Endothelial cell of umbilical vein (primary cell): Measurements from ENCODE around the gene GLUD1. TPM values are rescaled to one million over a fixed set of nuclear protein-coding genes. Genes with fewer than 3 reads are reported as not detected.

Experiments
- BruUV-seq: library from RNA; stranded (reverse); fragments of 400-500 nt; replicated peaks from 2 replicates; lab custom pipeline; 2021; lab: Mats Ljungman, UMichigan
- CTCF ChIA-PET: fragments of 300-600, 350-600 bp; sonication (Branson Sonifier 250); formaldehyde crosslinking; loops from one replicate; lab custom pipeline; 2021; ENCODE audit warnings: antibody characterized with exemption, inconsistent platforms; lab: Charles Lee
- POLR2A ChIA-PET: fragments of 300-600, 350-600 bp; sonication (Branson Sonifier 250); formaldehyde crosslinking; loops from one replicate; lab custom pipeline; 2021; ENCODE audit warnings: antibody characterized with exemption, inconsistent platforms; lab: Charles Lee
- DNase-seq: peaks from one replicate; pipeline ENCODE4 v3.0.0-alpha.2; 2011; ENCODE audit warnings: low read depth, low spot score
- FAIRE-seq: peaks from 2 replicates; lab custom pipeline; 2011; peaks lifted over from hg19 to GRCh38; lab: Jason Lieb, UNC
- H2AFZ ChIP-seq: 2 replicates; pipeline ENCODE4 v1.6.0; 2012; ENCODE audit warnings: low read depth, low read length, control low read depth, inconsistent platforms
- H3K27ac ChIP-seq: 2 replicates; pipeline ENCODE4 v1.5.1; 2011; ENCODE audit warnings: low read depth, mild to moderate bottlenecking, control low read depth, low read length, moderate library complexity; ENCODE audit not compliant: insufficient read depth
- H3K27me3 ChIP-seq, 2 experiments: 2 replicates each; pipeline versions ENCODE4 v1.6.0 to v1.6.1; 2011; ENCODE audit warnings: low read length in 2 of 2, mixed read lengths in 1 of 2; ENCODE audit not compliant: control insufficient read depth in 2 of 2, insufficient read depth in 2 of 2
- H3K36me3 ChIP-seq, 2 experiments: 2 replicates in 1 of 2; 3 replicates in 1 of 2; pipeline ENCODE4 v1.5.1; 2011; ENCODE audit warnings: low read length in 2 of 2, mild to moderate bottlenecking in 1 of 2, moderate library complexity in 1 of 2; ENCODE audit not compliant: control insufficient read depth in 2 of 2, insufficient read depth in 2 of 2; ENCODE audit errors: extremely low read depth in 1 of 2
- H3K4me1 ChIP-seq: 3 replicates; pipeline ENCODE4 v1.5.1; 2011; ENCODE audit warnings: mild to moderate bottlenecking, low read length; ENCODE audit not compliant: control insufficient read depth, insufficient read depth; ENCODE audit errors: extremely low read depth
- H3K4me2 ChIP-seq: 2 replicates; pipeline ENCODE4 v1.6.1; 2011; ENCODE audit warnings: low read length, control low read depth, mixed read lengths; ENCODE audit not compliant: insufficient read depth
- H3K4me3 ChIP-seq, 3 experiments: fragments of 200-600 bp in 1 of 3; sonication (generic), shearing (Covaris generic) in 1 of 3; replicated peaks in 1 of 3; 2 replicates each; pipeline ENCODE4 v1.5.1; 2011 to 2016; ENCODE audit warnings: control low read depth in 3 of 3, low read length in 3 of 3, mild to moderate bottlenecking in 2 of 3, inconsistent platforms in 1 of 3, low read depth in 1 of 3, moderate library complexity in 1 of 3; ENCODE audit not compliant: insufficient read depth in 1 of 3
- H3K79me2 ChIP-seq: 2 replicates; pipeline ENCODE4 v1.6.0; 2012; ENCODE audit warnings: low read length, inconsistent platforms; ENCODE audit not compliant: control insufficient read depth, insufficient read depth
- H3K9ac ChIP-seq: replicated peaks from 2 replicates; pipeline ENCODE3; 2011; ENCODE audit warnings: low read length, control low read depth; ENCODE audit not compliant: insufficient read depth; ENCODE audit errors: extremely low read depth
- H3K9me1 ChIP-seq: replicated peaks from 3 replicates; pipeline ENCODE4 v1.6.0; 2011; ENCODE audit warnings: mild to moderate bottlenecking, low read length; ENCODE audit not compliant: control insufficient read depth, insufficient read depth; ENCODE audit errors: extremely low read depth
- H3K9me3 ChIP-seq: replicated peaks from 2 replicates; pipeline ENCODE4 v1.5.1; 2012; ENCODE audit warnings: low read length, inconsistent platforms; ENCODE audit not compliant: control insufficient read depth, insufficient read depth
- H4K20me1 ChIP-seq: replicated peaks from 2 replicates; pipeline ENCODE3; 2011; ENCODE audit warnings: mild to moderate bottlenecking, low read length; ENCODE audit not compliant: control insufficient read depth, insufficient read depth; ENCODE audit errors: extremely low read depth
- CTCF ChIP-seq, 2 donors: IDR thresholded peaks; 1 replicate in 1 of 2; 2 replicates in 1 of 2; pipeline ENCODE4 v1.5.1; 2011; ENCODE audit warnings: low read length in 2 of 2, mild to moderate bottlenecking in 2 of 2, moderate library complexity in 2 of 2, control low read depth in 1 of 2, inconsistent platforms in 1 of 2, low read depth in 1 of 2; ENCODE audit not compliant: insufficient read depth in 1 of 2; ENCODE audit errors: extremely low read depth in 1 of 2
- EZH2 ChIP-seq: IDR thresholded peaks from 2 replicates; pipeline ENCODE4 v1.6.1; 2012; ENCODE audit warnings: borderline replicate concordance, low read depth, mild to moderate bottlenecking, moderate library complexity, low read length, inconsistent platforms; ENCODE audit not compliant: severe bottlenecking
- FOS ChIP-seq: IDR thresholded peaks from 2 replicates; pipeline ENCODE4 v1.6.1; 2011; ENCODE audit warnings: mild to moderate bottlenecking, low read length, moderate library complexity, borderline replicate concordance; ENCODE audit not compliant: insufficient read depth
- GATA2 ChIP-seq: IDR thresholded peaks from 2 replicates; pipeline ENCODE4 v1.7.0; 2011; ENCODE audit warnings: low read depth, mild to moderate bottlenecking, moderate library complexity, mixed read lengths, low read length; ENCODE audit not compliant: insufficient read length, insufficient read depth
- JUN ChIP-seq: IDR thresholded peaks from 2 replicates; pipeline ENCODE4 v1.6.1; 2011; ENCODE audit warnings: borderline replicate concordance, low read depth; ENCODE audit not compliant: insufficient read length, insufficient read depth
- MAX ChIP-seq: IDR thresholded peaks from 2 replicates; pipeline ENCODE4 v1.6.1; 2011; ENCODE audit not compliant: insufficient read depth, insufficient read length
- MYC ChIP-seq: IDR thresholded peaks from one replicate; pipeline ENCODE4 v1.6.1; 2011; ENCODE audit warnings: mild to moderate bottlenecking, low read depth, low read length
- POLR2A ChIP-seq: IDR thresholded peaks from 2 replicates; pipeline ENCODE4 v1.6.1; 2012; ENCODE audit warnings: low read depth, mild to moderate bottlenecking, control low read depth, low read length
- POLR2AphosphoS5 ChIP-seq: IDR thresholded peaks from 2 replicates; pipeline ENCODE4 v1.6.1; 2012; ENCODE audit warnings: low read depth, mild to moderate bottlenecking, control low read depth, low read length, moderate library complexity; ENCODE audit not compliant: insufficient read depth
- dilution Hi-C: fragments of 300-500 bp; cut with MboI; formaldehyde crosslinking; loops from one replicate; pipeline ENCODE4 v1.15.0; 2019; ENCODE audit warnings: low sequenced_read_pairs; ENCODE audit not compliant: extremely low pct_ligation_motif_present
- intact Hi-C: fragments of 100-400 bp; cut with micrococcal nuclease; formaldehyde crosslinking; loops from one replicate; pipeline ENCODE4 v1.10.0; 2022
- polyA plus RNA-seq, 4 experiments: library from polyadenylated mRNA; depleted of rRNA in 3 of 4; stranded (reverse) in 3 of 4; unstranded in 1 of 4; fragments of >200 nt; gene quantifications; 2 replicates each; pipeline versions ENCODE4 v1.2.1 to v1.2.3, GENCODE V29; 2011 to 2012; ENCODE audit warnings: missing spikeins in 1 of 4
- total RNA-seq: library from RNA; stranded (reverse); gene quantifications from 2 replicates; pipeline ENCODE4 v1.2.3, GENCODE V29; 2021

GLUD1 gene
- total and polyA plus RNA-seq, 2 donors (not counting 3 experiments of a cell fraction or from before 2014, with no cell fraction given): 41.9 to 94.7 TPM

- H3K4me2 ChIP-seq: no peak overlapping the region
- peaks cover 3% of the 10 kb centered on the region for H3K79me2 ChIP-seq
- dilution Hi-C loops: no loop called here
- no peak overlapping the region for H3K9ac ChIP-seq
- H3K36me3 ChIP-seq: peaks cover 2% of the 10 kb centered on the region in 2 experiments
- H3K4me3 ChIP-seq: no peak overlapping the region
- H3K9me1 ChIP-seq: no peaks in the 10 kb centered on the region
- no TSS peak for BruUV-seq
- DNase-seq: no peak
- intact Hi-C loops: no loop called here
- CTCF ChIA-PET: interaction anchor here (1.3 kb wide), 1 partner anchor 18 kb away, joined by 3 read pairs; no protein-coding TSS in a partner anchor
- POLR2A ChIA-PET: no interaction called here
- H3K4me1 ChIP-seq: no peaks in the 10 kb centered on the region
- no peaks in the 10 kb centered on the region for H4K20me1 ChIP-seq
- H3K27me3 ChIP-seq: no peaks in the 10 kb centered on the region
- H2AFZ ChIP-seq: no peak overlapping the region
- no peaks in the 10 kb centered on the region for H3K9me3 ChIP-seq
- TF ChIP-seq POLR2A: no peak
- no peak for TF ChIP-seq EZH2
- no peak for TF ChIP-seq CTCF (IDR thresholded peaks at IDR 0.05; ENCODE audit: extremely low read depth in 1 of 2, insufficient read depth in 1 of 2, low read depth in 1 of 2, low read length in 2 of 2)
- no peak for TF ChIP-seq JUN
- no peak for FAIRE-seq
- H3K27ac ChIP-seq: no peak overlapping the region
Observed at GRCh38 chr10:87072449-87072848, 22.2 kb downstream of the GLUD1 start.

GRCh38 chr10:87068281-87068680 is 26.4 kb downstream of the GLUD1 start:
- Histone ChIP-seq H3K4me2 (no peak overlapping the region), H3K36me3 (peaks cover 5 to 11% of the 10 kb centered on the region in 2 experiments), H3K27ac (no peak overlapping the region), H3K9ac (no peak overlapping the region), H3K9me3 (no peaks in the 10 kb centered on the region), H2AFZ (no peak overlapping the region), H3K27me3 (no peaks in the 10 kb centered on the region), H3K9me1 (no peaks in the 10 kb centered on the region), H4K20me1 (no peaks in the 10 kb centered on the region), H3K4me3 (no peak overlapping the region), H3K79me2 (no peaks in the 10 kb centered on the region), H3K4me1 (no peaks in the 10 kb centered on the region)
- intact Hi-C loops (no loop called here), dilution Hi-C loops (no loop called here)
- FAIRE-seq: no peak
- no TSS peak for BruUV-seq
- ChIA-PET CTCF (no interaction called here), POLR2A (no interaction called here)
- TF ChIP-seq EZH2: no peak
- TF ChIP-seq MYC: no peak
- TF ChIP-seq GATA2: no peak
- no peak for TF ChIP-seq FOS
- TF ChIP-seq CTCF (IDR thresholded peaks at IDR 0.05; ENCODE audit: extremely low read depth in 1 of 2, insufficient read depth in 1 of 2, low read depth in 1 of 2, low read length in 2 of 2): no peak
- no peak for TF ChIP-seq POLR2AphosphoS5
- TF ChIP-seq MAX: no peak
- no peak for TF ChIP-seq POLR2A
- no peak for DNase-seq
